Pancreas (tissue), 10 donors: ENCODE measurements around the gene VPS26C. TPM values are rescaled to one million over a fixed set of nuclear protein-coding genes. Genes with fewer than 3 reads are reported as not detected.

Experiments
- ATAC-seq, 4 donors: fragments of 200-7000 bp; cut with Tn5 transposase; one replicate each; pipeline versions ENCODE4 v1.8.0 to v1.9.1; 2020; ENCODE audit warnings: mild to moderate bottlenecking in 4 of 4, moderate library complexity in 4 of 4
- DNase-seq, 6 donors: peaks; one replicate each; pipeline ENCODE4 v3.0.0-alpha.2; 2020
- FAIRE-seq: peaks from 2 replicates; lab custom pipeline; 2012; peaks lifted over from hg19 to GRCh38; lab: Jason Lieb, UNC
- H3K27ac ChIP-seq, 4 donors: fragments of 200-600 bp; sonication (generic); 1 replicate in 3 of 4; 2 replicates in 1 of 4; pipeline versions ENCODE4 v1.5.0 to v1.8.0; 2020
- H3K27me3 ChIP-seq, 4 donors: fragments of 200-600 bp; one replicate each; pipeline ENCODE4 v1.8.0; 2021
- H3K36me3 ChIP-seq, 3 donors: fragments of 200-600 bp; sonication (generic) in 1 of 3; one replicate each; pipeline versions ENCODE4 v1.5.0 to v1.8.0; 2020 to 2021
- H3K4me1 ChIP-seq, 3 donors: fragments of 200-600 bp; one replicate each; pipeline ENCODE4 v1.8.0; 2021
- H3K4me3 ChIP-seq, 4 donors: fragments of 200-600 bp; sonication (generic) in 2 of 4; one replicate each; pipeline versions ENCODE4 v1.5.0 to v1.8.0; 2020 to 2021
- H3K9me3 ChIP-seq, 4 donors: fragments of 200-600 bp; one replicate each; pipeline ENCODE4 v1.8.0; 2021
- CTCF ChIP-seq, 4 donors: fragments of 200-600 bp; sonication (generic) in 3 of 4; IDR thresholded peaks; one replicate each; pipeline versions ENCODE4 v1.5.0 to v1.8.0; 2021; ENCODE audit warnings: antibody characterized with exemption in 4 of 4
- WGBS, 2 donors: extraction: QIAGEN DNeasy Blood & Tissue Kit; methylation state at CpG; one replicate each; pipeline ENCODE4 v1.1.7; 2013; 5-methylcytosine and 5-hydroxymethylcytosine counted together
- intact Hi-C, 3 donors: fragments of 100-400 bp; cut with DNase I; formaldehyde crosslinking; loops; one replicate each; pipeline versions ENCODE4 v1.11.1 to v1.14.2; 2022
- polyA plus RNA-seq, 2 donors: library from polyadenylated mRNA; stranded (reverse); fragments of 200-250 nt; gene quantifications; one replicate each; pipeline ENCODE4 v1.2.3, GENCODE V29; 2013
- total RNA-seq, 6 donors: library from RNA; stranded (reverse); fragmentation: NEBNext Ultra II Directional in 4 of 6; extraction: Animal tissue kit (Norgen Biotek cat#: 25700) in 4 of 6; gene quantifications; one replicate each; pipeline versions ENCODE4 v1.2.1 to v1.2.4, GENCODE V29; 2021 to 2023
- donor health status: healthy with polysubstance abuse.
- donor health status: DM: no; HTN: no; CAD: no; lungs with moderate emphysema.
- donor health status: DM: no; HTN: no; CAD: no.
- donor health status: control.
- donor health status: control.
- donor health status: Bipolar disorder and iron deficiency.
- donor health status: DM: yes; HTN: yes; CAD: no.
- donor health status: DM: no; HTN: no; CAD: no.
- donor health status: DM: no; HTN: no; CAD: no.
- donor health status: DM: yes; HTN: yes; CAD: no.

The VPS26C gene
- total and polyA plus RNA-seq, 8 donors = 8.5 to 29.9 (median 21.0) TPM

GRCh38 chr21:37270576-37271365, 3.6 kb upstream of the VPS26C start:
- intact Hi-C loops = no loop called here

GRCh38 chr21:37269481-37269880, 2.3 kb upstream of the VPS26C start:
- FAIRE-seq = no peak
- intact Hi-C loops = loop anchor here in 2 of 3 donors (5.0 to 10.0 kb wide), 2 partner anchors 95 to 98 kb away; partner anchors contain the start of gene DYRK1A (in 2 of the 2)
- 93 to 94% methylated on average over 11 of the region's 11 CpGs for WGBS, 2 donors

More at GRCh38 chr21:37270576-37271365, 3.6 kb upstream of the VPS26C start:
- no peaks in the 10 kb centered on the region for H3K27me3 ChIP-seq
- ATAC-seq (no peak), FAIRE-seq (no peak), DNase-seq (no peak)
- H3K36me3 ChIP-seq = no peaks in the 10 kb centered on the region
- no peaks in the 10 kb centered on the region for H3K9me3 ChIP-seq
- no peak overlapping the region for H3K27ac ChIP-seq
- peaks cover 0 to 14% (median 6%) of the 10 kb centered on the region in 3 donors for H3K4me1 ChIP-seq
- WGBS, 2 donors = 82% methylated on average over 8 of the region's 8 CpGs
- TF ChIP-seq CTCF (IDR thresholded peaks at IDR 0.05) = no peak
- no peak overlapping the region for H3K4me3 ChIP-seq

GRCh38 chr21:37268186-37268503, 1.0 kb upstream of the VPS26C start:
- H3K4me1 ChIP-seq = peaks cover 0 to 26% (median 8%) of the 10 kb centered on the region in 3 donors
- DNase-seq = no peak
- peak overlapping the region; percentile 93 to 99 (median 98) for H3K27ac ChIP-seq
- peak overlapping the region; percentile 51 to 90 (median 80) for H3K4me3 ChIP-seq
- WGBS, 2 donors = 1 to 2% methylated on average over 7 of the region's 7 CpGs
- ATAC-seq = no peak
- H3K36me3 ChIP-seq = no peaks in the 10 kb centered on the region
- H3K27me3 ChIP-seq = no peaks in the 10 kb centered on the region
- no peaks in the 10 kb centered on the region for H3K9me3 ChIP-seq
- TF ChIP-seq CTCF (IDR thresholded peaks at IDR 0.05) = no peak
- FAIRE-seq = no peak
- intact Hi-C loops = loop anchor here in 2 of 3 donors (5.0 to 10.0 kb wide), 2 partner anchors 97 to 99 kb away; partner anchors contain the start of gene DYRK1A (in 2 of the 2)

More at GRCh38 chr21:37269481-37269880, 2.3 kb upstream of the VPS26C start:
- Histone ChIP-seq H3K4me1 (peaks cover 0 to 23% (median 8%) of the 10 kb centered on the region in 3 donors), H3K4me3 (no peak overlapping the region), H3K36me3 (no peaks in the 10 kb centered on the region), H3K27ac (no peak overlapping the region), H3K9me3 (no peaks in the 10 kb centered on the region), H3K27me3 (no peaks in the 10 kb centered on the region)
- no peak for DNase-seq
- no peak for TF ChIP-seq CTCF (IDR thresholded peaks at IDR 0.05)
- no peak for ATAC-seq

GRCh38 chr21:37266515-37267221, 466 bp downstream of the VPS26C start:
- intact Hi-C loops = loop anchor here in 2 of 3 donors (5.0 to 10.0 kb wide), 2 partner anchors 98 to 101 kb away; partner anchors contain the start of gene DYRK1A (in 2 of the 2)
- 1% methylated on average over 28 to 39 of the region's 39 CpGs for WGBS, 2 donors
- H3K36me3 ChIP-seq = no peaks in the 10 kb centered on the region
- peaks cover 0 to 26% (median 8%) of the 10 kb centered on the region in 3 donors for H3K4me1 ChIP-seq
- peak; percentile 12 to 30 (median 28) for ATAC-seq
- peak overlapping the region; percentile 80 to 90 (median 84) for H3K4me3 ChIP-seq
- peak overlapping the region; percentile 93 to 99 (median 98) for H3K27ac ChIP-seq
- H3K9me3 ChIP-seq = no peaks in the 10 kb centered on the region
- H3K27me3 ChIP-seq = no peaks in the 10 kb centered on the region
- peak in 4 of 6 donors; percentile 67 to 88 (median 78) for DNase-seq
- TF ChIP-seq CTCF (IDR thresholded peaks at IDR 0.05) = no peak
- no peak for FAIRE-seq
